ENCODE results near the gene TNFSF12.

Gene TNFSF12

GRCh38 chr17:7548585-7549400, at the start of gene TNFSF12:
TNFSF12 (plus strand) TSS chr17:7549058; CDS start chr17:7549154, 96 bp downstream.
- no peak for DNase-seq

GRCh38 chr17:7499161-7499560, 49.7 kb upstream of the TNFSF12 start:
- DNase-seq = no peak

- DNase-seq = no peak
Observed at GRCh38 chr17:7501729-7502128, 47.1 kb upstream of the TNFSF12 start.

- DNase-seq = no peak
Observed at GRCh38 chr17:7502171-7502847, 46.5 kb upstream of the TNFSF12 start.

GRCh38 chr17:7502987-7503386, 45.9 kb upstream of the TNFSF12 start:
- DNase-seq = no peak

- no peak for DNase-seq
Observed at GRCh38 chr17:7503521-7503920, 45.3 kb upstream of the TNFSF12 start.

GRCh38 chr17:7508145-7508544, 40.7 kb upstream of the TNFSF12 start:
- no peak for DNase-seq

GRCh38 chr17:7508846-7509245, 40.0 kb upstream of the TNFSF12 start:
- DNase-seq = no peak

GRCh38 chr17:7509937-7510336, 38.9 kb upstream of the TNFSF12 start:
- no peak for DNase-seq

- no peak for DNase-seq
Observed at GRCh38 chr17:7511108-7511507, 37.8 kb upstream of the TNFSF12 start.

- DNase-seq = no peak
Observed at GRCh38 chr17:7512105-7512504, 36.8 kb upstream of the TNFSF12 start.

- no peak for DNase-seq
Observed at GRCh38 chr17:7512824-7513540, 35.9 kb upstream of the TNFSF12 start.

GRCh38 chr17:7513850-7514419, 34.9 kb upstream of the TNFSF12 start:
- no peak for DNase-seq

- no peak for DNase-seq
Observed at GRCh38 chr17:7515911-7516610, 32.8 kb upstream of the TNFSF12 start.

- no peak for DNase-seq
Observed at GRCh38 chr17:7523033-7523432, 25.8 kb upstream of the TNFSF12 start.

- DNase-seq = no peak
Observed at GRCh38 chr17:7528842-7529241, 20.0 kb upstream of the TNFSF12 start.

GRCh38 chr17:7530023-7530900, 18.6 kb upstream of the TNFSF12 start:
- no peak for DNase-seq

GRCh38 chr17:7538050-7538449, 10.8 kb upstream of the TNFSF12 start:
- DNase-seq = no peak

GRCh38 chr17:7538891-7539545, 9.8 kb upstream of the TNFSF12 start:
- no peak for DNase-seq

- no peak for DNase-seq
Observed at GRCh38 chr17:7541074-7541621, 7.7 kb upstream of the TNFSF12 start.

- no peak for DNase-seq
Observed at GRCh38 chr17:7544911-7545310, 3.9 kb upstream of the TNFSF12 start.
